ENCODE data around the gene PGBD5.

PGBD5 gene

GRCh38 chr1:230300322-230301301, 125.5 kb downstream of the PGBD5 start:
- H3K4me1 Mint-ChIP-seq (ENCODE audit: low read depth), result peaks cover 4% of the 10 kb centered on the region
- no peak overlapping the region for H3K4me3 Mint-ChIP-seq
- no peaks in the 10 kb centered on the region for H3K36me3 Mint-ChIP-seq (ENCODE audit: low read depth)
- no peak overlapping the region for H3K27ac Mint-ChIP-seq
- no peaks in the 10 kb centered on the region for H3K9me3 Mint-ChIP-seq
- H3K27me3 Mint-ChIP-seq (ENCODE audit: low read depth), result peaks cover 6% of the 10 kb centered on the region

- Mint-ChIP-seq H3K4me3 (no peak overlapping the region), H3K27ac (no peak overlapping the region), H3K4me1 (ENCODE audit: low read depth) (peaks cover 4% of the 10 kb centered on the region)
Measured at GRCh38 chr1:230299191-230300006, 126.7 kb downstream of the PGBD5 start.

GRCh38 chr1:230295367-230295766, 130.8 kb downstream of the PGBD5 start:
- peaks cover 41% of the 10 kb centered on the region for H3K27me3 Mint-ChIP-seq (ENCODE audit: low read depth)
- H3K4me3 Mint-ChIP-seq, result no peak overlapping the region
- H3K36me3 Mint-ChIP-seq (ENCODE audit: low read depth), result no peaks in the 10 kb centered on the region
- H3K9me3 Mint-ChIP-seq, result no peaks in the 10 kb centered on the region
- H3K27ac Mint-ChIP-seq, result no peak overlapping the region
- no peaks in the 10 kb centered on the region for H3K4me1 Mint-ChIP-seq (ENCODE audit: low read depth)

More at GRCh38 chr1:230299191-230300006, 126.7 kb downstream of the PGBD5 start:
- H3K27me3 Mint-ChIP-seq (ENCODE audit: low read depth), result peaks cover 16% of the 10 kb centered on the region
- no peaks in the 10 kb centered on the region for H3K9me3 Mint-ChIP-seq
- H3K36me3 Mint-ChIP-seq (ENCODE audit: low read depth), result no peaks in the 10 kb centered on the region

DNA sequence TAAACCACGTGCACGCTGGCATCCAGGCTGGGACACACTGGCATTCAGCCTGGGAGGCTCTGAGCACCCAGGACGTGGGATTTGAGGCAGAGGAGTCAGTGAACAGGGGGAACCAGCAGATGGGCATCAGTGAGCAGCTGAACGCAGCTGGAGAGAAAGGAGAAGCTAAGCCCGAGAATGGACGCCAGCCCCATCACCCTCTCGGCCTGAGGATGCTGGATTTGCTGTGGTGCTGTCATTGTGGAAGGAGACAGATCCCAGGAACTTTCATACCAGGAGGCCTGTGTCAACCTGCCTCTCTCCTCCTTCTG, 132.8 kb downstream of the PGBD5 start:
- Mint-ChIP-seq H3K9me3 (no peaks in the 10 kb centered on the region), H3K4me3 (no peak overlapping the region), H3K36me3 (ENCODE audit: low read depth) (no peaks in the 10 kb centered on the region), H3K27ac (no peak overlapping the region), H3K27me3 (ENCODE audit: low read depth) (peaks cover 38% of the 10 kb centered on the region), H3K4me1 (ENCODE audit: low read depth) (no peaks in the 10 kb centered on the region)

DNA sequence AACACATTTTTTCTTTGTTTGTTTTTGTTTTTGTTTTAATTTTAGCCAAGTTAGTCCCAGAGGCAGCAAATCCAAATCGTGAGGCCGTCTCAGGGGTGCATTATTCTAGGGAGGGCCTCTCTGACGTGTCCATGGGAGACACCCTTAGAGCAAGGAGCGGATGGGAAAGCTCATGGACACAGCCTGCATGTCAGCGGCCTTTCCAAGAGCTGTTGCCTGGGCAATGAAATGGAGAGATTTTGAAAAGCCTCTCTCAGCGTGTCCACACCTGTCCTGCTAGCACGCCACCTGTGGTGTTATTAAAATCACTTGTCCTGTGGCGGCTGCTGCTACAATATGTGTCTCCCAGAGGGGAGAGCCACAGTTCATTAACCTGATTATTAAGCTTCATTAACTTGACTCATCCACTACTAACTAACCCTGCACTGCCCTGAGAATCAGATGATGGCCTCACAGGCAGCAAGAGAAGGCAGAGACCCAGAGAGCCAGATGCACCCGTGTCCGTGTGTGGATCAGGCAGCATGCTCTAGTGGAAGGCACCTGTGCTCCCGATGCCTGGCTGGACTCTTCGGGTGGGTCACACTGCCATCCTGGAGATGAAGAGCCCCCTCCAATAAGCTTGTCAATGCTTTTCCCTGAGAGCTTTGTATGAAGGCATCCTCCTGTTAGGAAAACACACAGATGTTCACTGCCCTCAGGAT, 133.3 kb downstream of the PGBD5 start:
- no peaks in the 10 kb centered on the region for H3K4me1 Mint-ChIP-seq (ENCODE audit: low read depth)
- no peaks in the 10 kb centered on the region for H3K9me3 Mint-ChIP-seq
- H3K36me3 Mint-ChIP-seq (ENCODE audit: low read depth), result no peaks in the 10 kb centered on the region
- peaks cover 38% of the 10 kb centered on the region for H3K27me3 Mint-ChIP-seq (ENCODE audit: low read depth)
- no peak overlapping the region for H3K4me3 Mint-ChIP-seq
- no peak overlapping the region for H3K27ac Mint-ChIP-seq

DNA sequence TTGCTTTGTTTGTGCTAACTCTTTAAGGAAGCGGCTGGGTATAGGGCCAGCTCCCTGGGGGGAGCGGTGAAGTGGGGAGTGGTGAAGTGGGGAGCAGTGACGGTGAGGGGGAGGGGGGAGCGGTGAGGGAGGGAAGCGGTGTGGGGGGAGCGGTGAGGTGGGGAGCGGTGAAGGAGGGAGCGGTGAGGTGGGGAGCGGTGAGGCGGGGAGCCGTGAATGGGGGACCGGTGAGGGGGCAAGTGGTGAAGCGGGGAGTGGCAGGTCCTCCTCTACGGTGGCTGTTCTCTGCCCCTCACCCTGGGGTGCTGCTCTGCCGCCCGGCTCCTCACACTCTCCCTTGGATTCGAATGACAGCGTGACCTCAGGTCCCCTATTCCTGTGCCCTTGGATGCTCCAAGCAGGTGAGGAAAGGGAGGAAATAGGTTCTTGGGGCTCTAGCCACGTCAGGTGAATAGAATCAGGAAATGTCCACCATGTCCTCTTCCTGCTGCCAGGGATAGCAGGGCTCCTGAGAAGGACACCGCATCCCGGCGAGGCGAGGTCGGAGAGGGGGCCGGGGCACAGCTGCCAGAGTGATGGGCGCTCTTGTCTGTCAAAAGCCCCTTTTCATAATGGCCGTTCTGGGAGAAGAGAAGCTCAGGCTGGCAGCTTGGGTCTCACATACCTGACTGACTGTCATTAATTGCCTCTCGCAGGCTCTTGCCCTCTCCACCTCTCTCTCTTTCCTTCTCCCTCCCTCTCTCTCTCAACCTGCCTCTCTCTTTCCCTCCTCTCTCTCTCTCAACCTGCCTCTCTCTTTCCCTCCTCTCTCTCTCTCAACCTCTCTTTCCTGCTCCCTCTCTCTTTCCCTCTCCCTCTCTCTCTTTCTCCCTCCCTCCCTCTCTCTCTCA, 134.2 kb downstream of the PGBD5 start:
- Mint-ChIP-seq H3K9me3 (no peaks in the 10 kb centered on the region), H3K4me3 (no peak overlapping the region), H3K36me3 (ENCODE audit: low read depth) (no peaks in the 10 kb centered on the region), H3K4me1 (ENCODE audit: low read depth) (no peaks in the 10 kb centered on the region), H3K27me3 (ENCODE audit: low read depth) (peaks cover 35% of the 10 kb centered on the region), H3K27ac (no peak overlapping the region)

GRCh38 chr1:230289350-230289644, 136.8 kb downstream of the PGBD5 start:
- peaks cover 24% of the 10 kb centered on the region for H3K27me3 Mint-ChIP-seq (ENCODE audit: low read depth)
- H3K27ac Mint-ChIP-seq, result no peak overlapping the region
- no peaks in the 10 kb centered on the region for H3K9me3 Mint-ChIP-seq
- no peak overlapping the region for H3K4me3 Mint-ChIP-seq
- H3K36me3 Mint-ChIP-seq (ENCODE audit: low read depth), result no peaks in the 10 kb centered on the region
- H3K4me1 Mint-ChIP-seq (ENCODE audit: low read depth), result no peaks in the 10 kb centered on the region

GRCh38 chr1:230288641-230289349, 137.3 kb downstream of the PGBD5 start:
- Mint-ChIP-seq H3K27ac (no peak overlapping the region), H3K9me3 (no peaks in the 10 kb centered on the region), H3K27me3 (ENCODE audit: low read depth) (peaks cover 21% of the 10 kb centered on the region), H3K4me1 (ENCODE audit: low read depth) (no peaks in the 10 kb centered on the region), H3K36me3 (ENCODE audit: low read depth) (no peaks in the 10 kb centered on the region), H3K4me3 (no peak overlapping the region)

- H3K27ac Mint-ChIP-seq, result no peak overlapping the region
- H3K4me1 Mint-ChIP-seq (ENCODE audit: low read depth), result no peaks in the 10 kb centered on the region
- H3K27me3 Mint-ChIP-seq (ENCODE audit: low read depth), result peaks cover 16% of the 10 kb centered on the region
- no peaks in the 10 kb centered on the region for H3K9me3 Mint-ChIP-seq
- no peak overlapping the region for H3K4me3 Mint-ChIP-seq
- no peaks in the 10 kb centered on the region for H3K36me3 Mint-ChIP-seq (ENCODE audit: low read depth)
Measured at GRCh38 chr1:230287674-230288315, 138.3 kb downstream of the PGBD5 start.

DNA sequence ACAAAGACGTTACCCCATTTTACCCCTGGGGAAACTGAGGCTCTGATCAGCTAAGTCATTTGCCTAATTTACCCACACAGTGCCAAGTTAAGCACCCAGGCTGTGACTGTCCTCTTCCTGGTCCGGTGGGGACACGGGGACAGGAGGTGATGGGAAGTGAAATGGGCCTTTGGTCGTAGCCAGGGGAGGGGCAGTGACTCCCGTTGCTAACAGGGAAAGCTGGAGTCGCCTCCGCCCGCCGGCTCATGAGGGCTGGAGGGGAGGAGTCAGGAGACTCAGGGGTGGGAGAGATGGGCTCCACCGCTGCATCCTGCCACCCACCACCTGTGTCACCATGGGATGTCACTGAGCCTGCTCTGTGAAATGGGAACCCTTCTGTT, 139.3 kb downstream of the PGBD5 start:
- Mint-ChIP-seq H3K4me1 (ENCODE audit: low read depth) (peaks cover 4% of the 10 kb centered on the region), H3K9me3 (no peaks in the 10 kb centered on the region), H3K36me3 (ENCODE audit: low read depth) (peaks cover 1% of the 10 kb centered on the region), H3K27ac (no peak overlapping the region), H3K27me3 (ENCODE audit: low read depth) (peaks cover 6% of the 10 kb centered on the region), H3K4me3 (no peak overlapping the region)

- Mint-ChIP-seq H3K27ac (no peak overlapping the region), H3K4me3 (no peak overlapping the region), H3K4me1 (ENCODE audit: low read depth) (peaks cover 6% of the 10 kb centered on the region), H3K9me3 (no peaks in the 10 kb centered on the region), H3K27me3 (ENCODE audit: low read depth) (peaks cover 2% of the 10 kb centered on the region), H3K36me3 (ENCODE audit: low read depth) (peaks cover 1% of the 10 kb centered on the region)
Measured at GRCh38 chr1:230286166-230286889, 139.8 kb downstream of the PGBD5 start.

- H3K27me3 Mint-ChIP-seq (ENCODE audit: low read depth), result no peaks in the 10 kb centered on the region
- H3K9me3 Mint-ChIP-seq, result no peaks in the 10 kb centered on the region
- peaks cover 8% of the 10 kb centered on the region for H3K4me1 Mint-ChIP-seq (ENCODE audit: low read depth)
- H3K4me3 Mint-ChIP-seq, result no peak overlapping the region
- no peak overlapping the region for H3K27ac Mint-ChIP-seq
- H3K36me3 Mint-ChIP-seq (ENCODE audit: low read depth), result peaks cover 1% of the 10 kb centered on the region
Measured at GRCh38 chr1:230285351-230285750, 140.8 kb downstream of the PGBD5 start.

DNA sequence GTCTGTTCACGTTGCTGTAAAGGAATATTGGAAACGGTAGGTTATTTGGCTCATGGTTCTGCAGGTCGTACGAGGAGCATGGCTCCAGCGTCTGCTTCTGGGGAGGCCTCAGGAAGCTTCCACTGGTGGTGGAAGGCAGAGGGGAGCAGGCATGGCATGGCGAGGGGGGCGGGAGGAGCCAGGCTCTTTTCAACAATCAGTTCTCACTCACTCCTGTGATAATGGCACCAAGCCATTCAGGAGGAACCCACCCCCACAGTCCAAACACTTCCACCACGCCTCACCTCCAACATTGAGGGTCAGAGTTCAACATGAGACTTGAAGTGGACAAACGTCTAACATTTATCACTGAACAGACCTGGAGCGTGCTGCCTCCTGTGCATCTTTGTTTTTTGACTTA, 141.2 kb downstream of the PGBD5 start:
- no peaks in the 10 kb centered on the region for H3K9me3 Mint-ChIP-seq
- no peak overlapping the region for H3K4me3 Mint-ChIP-seq

More for the DNA sequence above, 141.2 kb downstream of the PGBD5 start:
- Mint-ChIP-seq H3K36me3 (ENCODE audit: low read depth) (peaks cover 2% of the 10 kb centered on the region), H3K27ac (no peak overlapping the region), H3K27me3 (ENCODE audit: low read depth) (no peaks in the 10 kb centered on the region), H3K4me1 (ENCODE audit: low read depth) (peaks cover 8% of the 10 kb centered on the region)

All from T-helper 1 cell treated with Interleukin-12 subunit alpha and Interleukin-12 subunit beta and Interleukin-4 antibody, amounts not matched to agents 30 μg/mL and 1 μg/mL, for 36 hours (primary cell).